Right lobe of liver (tissue), 4 donors: Measurements from ENCODE around the gene ACOX1.

Experiments used
- POLR2A ChIP-seq: fragments of 450-650 bp; IDR thresholded peaks from one replicate; pipeline ENCODE4 v1.6.1; 2017; ENCODE audit warnings: antibody characterized with exemption, mild to moderate bottlenecking
- TF ChIP-seq, protein P1 (sequence below), 4 donors: fragments of 200-600 bp in 3 of 4; fragments of 450-650 bp in 1 of 4; IDR thresholded peaks; one replicate each; pipeline versions ENCODE4 v1.5.1 to v1.8.0; 2016 to 2022; ENCODE audit warnings: antibody characterized with exemption in 4 of 4, mild to moderate bottlenecking in 2 of 4
- donor health status: DM: no; HTN: no; CAD: no.
- donor health status: DM: no; HTN: no; CAD: no.
- donor health status: DM: no; HTN: yes; CAD: no.

DNA sequence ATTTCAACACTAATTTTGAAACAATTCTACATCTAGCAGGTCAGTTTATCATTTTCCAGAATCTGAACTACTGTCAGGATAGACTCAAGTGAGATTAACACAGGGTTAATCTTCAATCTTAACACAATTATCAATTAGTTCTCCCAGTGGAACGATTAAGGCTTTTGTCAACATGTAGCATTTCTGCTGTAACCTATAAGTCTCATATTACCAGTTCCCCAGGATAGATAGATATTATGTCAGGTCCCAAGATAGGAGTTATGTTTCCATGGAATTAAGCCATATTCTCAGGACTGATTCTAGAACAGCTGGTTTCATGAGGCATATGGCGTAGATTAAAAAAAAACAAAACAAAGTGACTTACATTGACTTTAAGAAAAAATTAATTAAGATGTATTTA lies 33.8 kb downstream of the ACOX1 start:
- TF ChIP-seq, protein P1, sequence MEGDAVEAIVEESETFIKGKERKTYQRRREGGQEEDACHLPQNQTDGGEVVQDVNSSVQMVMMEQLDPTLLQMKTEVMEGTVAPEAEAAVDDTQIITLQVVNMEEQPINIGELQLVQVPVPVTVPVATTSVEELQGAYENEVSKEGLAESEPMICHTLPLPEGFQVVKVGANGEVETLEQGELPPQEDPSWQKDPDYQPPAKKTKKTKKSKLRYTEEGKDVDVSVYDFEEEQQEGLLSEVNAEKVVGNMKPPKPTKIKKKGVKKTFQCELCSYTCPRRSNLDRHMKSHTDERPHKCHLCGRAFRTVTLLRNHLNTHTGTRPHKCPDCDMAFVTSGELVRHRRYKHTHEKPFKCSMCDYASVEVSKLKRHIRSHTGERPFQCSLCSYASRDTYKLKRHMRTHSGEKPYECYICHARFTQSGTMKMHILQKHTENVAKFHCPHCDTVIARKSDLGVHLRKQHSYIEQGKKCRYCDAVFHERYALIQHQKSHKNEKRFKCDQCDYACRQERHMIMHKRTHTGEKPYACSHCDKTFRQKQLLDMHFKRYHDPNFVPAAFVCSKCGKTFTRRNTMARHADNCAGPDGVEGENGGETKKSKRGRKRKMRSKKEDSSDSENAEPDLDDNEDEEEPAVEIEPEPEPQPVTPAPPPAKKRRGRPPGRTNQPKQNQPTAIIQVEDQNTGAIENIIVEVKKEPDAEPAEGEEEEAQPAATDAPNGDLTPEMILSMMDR (IDR thresholded peaks at IDR 0.05): no peak
- TF ChIP-seq POLR2A: no peak
